ENCODE measurements around the gene P3R3URF.

The P3R3URF gene

DNA sequence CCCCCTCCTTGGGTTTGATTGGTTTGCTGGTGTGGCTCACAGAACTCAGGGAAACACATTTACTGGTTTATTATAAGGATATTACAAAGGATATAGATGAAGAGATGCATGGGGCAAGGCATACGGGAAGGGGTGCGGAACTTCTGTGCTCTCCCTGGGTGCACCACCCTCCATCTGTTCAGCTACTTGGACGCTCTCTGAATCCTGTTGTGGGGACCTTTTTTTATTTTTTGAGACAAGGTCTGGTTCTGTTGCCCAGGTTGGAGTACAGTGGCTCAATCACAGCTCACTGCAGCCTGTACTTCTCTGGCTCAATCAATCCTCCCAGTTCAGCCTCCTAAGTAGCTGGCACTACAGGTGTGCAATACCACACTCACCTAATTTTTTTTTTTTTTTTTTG lies 34.3 kb upstream of the P3R3URF start:
- no peaks in the 10 kb centered on the region for H3K9me3 ChIP-seq (ENCODE audit: insufficient read depth, low read depth, low read length)
- no peaks in the 10 kb centered on the region for H3F3A ChIP-seq (ENCODE audit: low read depth)
- H3K79me2 ChIP-seq (ENCODE audit: insufficient read depth, low read length), result no peaks in the 10 kb centered on the region
- no peak overlapping the region for H2AFZ ChIP-seq (ENCODE audit: low read length)
- no peaks in the 10 kb centered on the region for H3K9me2 ChIP-seq (replicated peaks; ENCODE audit: low read depth, low read length)
- no peaks in the 10 kb centered on the region for H4K20me1 ChIP-seq (ENCODE audit: insufficient read depth, low read length, poor library complexity, severe bottlenecking)
- H3K36me3 ChIP-seq (ENCODE audit: insufficient read depth, low read length), result no peaks in the 10 kb centered on the region
- no peak overlapping the region for H3K4me2 ChIP-seq (ENCODE audit: low read depth, low read length, poor library complexity, severe bottlenecking)
- H3K27me3 ChIP-seq (ENCODE audit: insufficient read depth, low read length, poor library complexity, severe bottlenecking), result no peaks in the 10 kb centered on the region
- H3K4me3 ChIP-seq (ENCODE audit: low read length, poor library complexity, severe bottlenecking), result no peak overlapping the region
- no peak for TF ChIP-seq EZH2phosphoT487 (IDR thresholded peaks at IDR 0.05; ENCODE audit: borderline replicate concordance)
- TF ChIP-seq, protein P1, sequence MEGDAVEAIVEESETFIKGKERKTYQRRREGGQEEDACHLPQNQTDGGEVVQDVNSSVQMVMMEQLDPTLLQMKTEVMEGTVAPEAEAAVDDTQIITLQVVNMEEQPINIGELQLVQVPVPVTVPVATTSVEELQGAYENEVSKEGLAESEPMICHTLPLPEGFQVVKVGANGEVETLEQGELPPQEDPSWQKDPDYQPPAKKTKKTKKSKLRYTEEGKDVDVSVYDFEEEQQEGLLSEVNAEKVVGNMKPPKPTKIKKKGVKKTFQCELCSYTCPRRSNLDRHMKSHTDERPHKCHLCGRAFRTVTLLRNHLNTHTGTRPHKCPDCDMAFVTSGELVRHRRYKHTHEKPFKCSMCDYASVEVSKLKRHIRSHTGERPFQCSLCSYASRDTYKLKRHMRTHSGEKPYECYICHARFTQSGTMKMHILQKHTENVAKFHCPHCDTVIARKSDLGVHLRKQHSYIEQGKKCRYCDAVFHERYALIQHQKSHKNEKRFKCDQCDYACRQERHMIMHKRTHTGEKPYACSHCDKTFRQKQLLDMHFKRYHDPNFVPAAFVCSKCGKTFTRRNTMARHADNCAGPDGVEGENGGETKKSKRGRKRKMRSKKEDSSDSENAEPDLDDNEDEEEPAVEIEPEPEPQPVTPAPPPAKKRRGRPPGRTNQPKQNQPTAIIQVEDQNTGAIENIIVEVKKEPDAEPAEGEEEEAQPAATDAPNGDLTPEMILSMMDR (conservative IDR thresholded peaks at IDR 0.05; ENCODE audit: low read length), result no peak
- no peaks in the 10 kb centered on the region for H3K4me1 ChIP-seq (ENCODE audit: insufficient read depth, low read length, poor library complexity, severe bottlenecking)
- H3K9ac ChIP-seq (ENCODE audit: low read depth, low read length, poor library complexity, severe bottlenecking), result no peak overlapping the region

GRCh38 chr1:46206399-46206798 lies 30.1 kb upstream of the P3R3URF start:
- Histone ChIP-seq H3K9ac (ENCODE audit: low read depth, low read length, poor library complexity, severe bottlenecking) (no peak overlapping the region), H3K9me2 (replicated peaks; ENCODE audit: low read depth, low read length) (no peaks in the 10 kb centered on the region), H3F3A (ENCODE audit: low read depth) (no peaks in the 10 kb centered on the region), H3K27me3 (ENCODE audit: insufficient read depth, low read length, poor library complexity, severe bottlenecking) (no peaks in the 10 kb centered on the region), H2AFZ (ENCODE audit: low read length) (no peak overlapping the region), H3K4me3 (ENCODE audit: low read length, poor library complexity, severe bottlenecking) (no peak overlapping the region), H3K4me2 (ENCODE audit: low read depth, low read length, poor library complexity, severe bottlenecking) (no peak overlapping the region), H3K36me3 (ENCODE audit: insufficient read depth, low read length) (no peaks in the 10 kb centered on the region), H4K20me1 (ENCODE audit: insufficient read depth, low read length, poor library complexity, severe bottlenecking) (no peaks in the 10 kb centered on the region), H3K79me2 (ENCODE audit: insufficient read depth, low read length) (no peaks in the 10 kb centered on the region), H3K9me3 (ENCODE audit: insufficient read depth, low read depth, low read length) (no peaks in the 10 kb centered on the region), H3K4me1 (ENCODE audit: insufficient read depth, low read length, poor library complexity, severe bottlenecking) (no peaks in the 10 kb centered on the region)
- TF ChIP-seq, protein P1 (conservative IDR thresholded peaks at IDR 0.05; ENCODE audit: low read length), result no peak
- TF ChIP-seq EZH2phosphoT487 (IDR thresholded peaks at IDR 0.05; ENCODE audit: borderline replicate concordance), result no peak

DNA sequence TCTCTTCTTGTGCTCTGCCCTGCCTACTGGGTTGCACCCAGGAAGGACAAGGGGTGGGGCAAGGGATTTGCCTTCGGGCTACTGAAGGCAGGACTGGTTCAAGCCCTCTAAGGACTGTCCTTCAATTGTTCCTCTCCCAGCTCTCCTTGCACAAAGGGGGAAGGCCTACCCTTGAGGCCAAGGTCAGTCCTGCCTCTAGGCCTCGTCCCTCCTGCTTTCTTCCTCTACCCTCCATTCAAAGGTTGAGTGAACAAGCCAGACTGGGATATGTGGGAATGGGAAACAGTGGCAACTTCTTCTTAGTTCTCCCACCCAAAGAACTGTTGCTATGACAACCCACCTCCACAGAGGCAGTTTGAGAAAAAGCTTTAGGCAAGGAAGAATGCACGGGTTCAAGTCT lies 29.5 kb upstream of the P3R3URF start:
- H3K36me3 ChIP-seq (ENCODE audit: insufficient read depth, low read length), result no peaks in the 10 kb centered on the region
- H3K79me2 ChIP-seq (ENCODE audit: insufficient read depth, low read length), result no peaks in the 10 kb centered on the region
- H3K4me2 ChIP-seq (ENCODE audit: low read depth, low read length, poor library complexity, severe bottlenecking), result no peak overlapping the region
- H2AFZ ChIP-seq (ENCODE audit: low read length), result no peak overlapping the region
- H3K4me3 ChIP-seq (ENCODE audit: low read length, poor library complexity, severe bottlenecking), result no peak overlapping the region
- no peak for TF ChIP-seq EZH2phosphoT487 (IDR thresholded peaks at IDR 0.05; ENCODE audit: borderline replicate concordance)
- TF ChIP-seq, protein P1 (conservative IDR thresholded peaks at IDR 0.05; ENCODE audit: low read length), result no peak
- H3K4me1 ChIP-seq (ENCODE audit: insufficient read depth, low read length, poor library complexity, severe bottlenecking), result no peaks in the 10 kb centered on the region
- no peaks in the 10 kb centered on the region for H3F3A ChIP-seq (ENCODE audit: low read depth)
- H4K20me1 ChIP-seq (ENCODE audit: insufficient read depth, low read length, poor library complexity, severe bottlenecking), result no peaks in the 10 kb centered on the region
- no peaks in the 10 kb centered on the region for H3K9me3 ChIP-seq (ENCODE audit: insufficient read depth, low read depth, low read length)
- no peaks in the 10 kb centered on the region for H3K27me3 ChIP-seq (ENCODE audit: insufficient read depth, low read length, poor library complexity, severe bottlenecking)
- H3K9ac ChIP-seq (ENCODE audit: low read depth, low read length, poor library complexity, severe bottlenecking), result no peak overlapping the region
- no peaks in the 10 kb centered on the region for H3K9me2 ChIP-seq (replicated peaks; ENCODE audit: low read depth, low read length)

Measured in Loucy (cell line).